ENCODE data around the gene FCSK. TPM values are rescaled to one million over a fixed set of nuclear protein-coding genes. Genes with fewer than 3 reads are reported as not detected.

Gene FCSK
- total RNA-seq, 1 donor from 2014 or later = 16.1 TPM

DNA sequence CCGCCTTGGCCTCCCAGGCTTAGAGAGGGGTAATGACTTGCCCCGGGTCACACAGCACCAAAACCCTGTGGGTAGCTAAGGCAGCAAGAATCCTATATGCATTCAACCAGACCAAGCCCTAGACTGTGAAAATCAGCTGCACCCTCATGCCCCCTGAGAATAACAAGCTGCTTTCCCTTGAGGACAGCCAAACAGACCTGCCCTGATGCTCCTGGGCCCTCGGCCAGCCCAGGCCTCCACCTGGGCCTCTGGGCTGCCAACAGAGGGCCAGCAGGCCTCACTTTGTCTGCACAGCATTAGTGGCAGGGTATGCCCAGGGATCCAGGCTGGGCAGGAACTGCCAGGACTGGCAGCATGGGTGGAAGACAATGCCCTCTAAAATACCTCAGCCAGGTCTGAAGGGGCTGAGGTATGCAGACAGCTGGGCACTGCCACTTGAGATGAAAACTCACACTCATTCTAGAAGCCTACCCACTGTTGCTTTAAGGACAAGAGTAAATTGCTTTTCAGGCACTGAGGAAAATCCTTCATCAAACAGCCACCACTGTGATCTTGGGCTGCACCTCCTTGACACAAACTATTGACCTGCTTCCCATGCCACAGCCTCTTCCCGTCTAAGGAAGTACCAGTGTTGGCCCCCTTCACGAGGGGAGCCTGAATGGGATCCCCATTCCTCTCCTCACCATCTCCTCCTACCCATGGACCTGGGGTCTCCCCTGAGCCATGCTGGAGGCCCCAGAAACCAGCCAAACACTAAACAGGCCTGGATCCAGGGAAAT is 24.3 kb upstream of the FCSK start:
- TF ChIP-seq, protein P1, sequence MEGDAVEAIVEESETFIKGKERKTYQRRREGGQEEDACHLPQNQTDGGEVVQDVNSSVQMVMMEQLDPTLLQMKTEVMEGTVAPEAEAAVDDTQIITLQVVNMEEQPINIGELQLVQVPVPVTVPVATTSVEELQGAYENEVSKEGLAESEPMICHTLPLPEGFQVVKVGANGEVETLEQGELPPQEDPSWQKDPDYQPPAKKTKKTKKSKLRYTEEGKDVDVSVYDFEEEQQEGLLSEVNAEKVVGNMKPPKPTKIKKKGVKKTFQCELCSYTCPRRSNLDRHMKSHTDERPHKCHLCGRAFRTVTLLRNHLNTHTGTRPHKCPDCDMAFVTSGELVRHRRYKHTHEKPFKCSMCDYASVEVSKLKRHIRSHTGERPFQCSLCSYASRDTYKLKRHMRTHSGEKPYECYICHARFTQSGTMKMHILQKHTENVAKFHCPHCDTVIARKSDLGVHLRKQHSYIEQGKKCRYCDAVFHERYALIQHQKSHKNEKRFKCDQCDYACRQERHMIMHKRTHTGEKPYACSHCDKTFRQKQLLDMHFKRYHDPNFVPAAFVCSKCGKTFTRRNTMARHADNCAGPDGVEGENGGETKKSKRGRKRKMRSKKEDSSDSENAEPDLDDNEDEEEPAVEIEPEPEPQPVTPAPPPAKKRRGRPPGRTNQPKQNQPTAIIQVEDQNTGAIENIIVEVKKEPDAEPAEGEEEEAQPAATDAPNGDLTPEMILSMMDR (IDR thresholded peaks at IDR 0.05; ENCODE audit: insufficient read depth, low read length, severe bottlenecking) = no peak
- Histone ChIP-seq H3K4me3 (ENCODE audit: low read depth, low read length) (no peak overlapping the region), H3K27me3 (ENCODE audit: control insufficient read depth, insufficient read depth, low read length) (no peaks in the 10 kb centered on the region), H3K36me3 (ENCODE audit: control insufficient read depth, insufficient read depth, low read length) (no peaks in the 10 kb centered on the region)
- FAIRE-seq = no peak
- DNase-seq (ENCODE audit: low read depth) = no peak

GRCh38 chr16:70430667-70431536 is 23.5 kb upstream of the FCSK start:
- DNase-seq (ENCODE audit: low read depth) (peak; percentile 29), FAIRE-seq (no peak)
- no peak overlapping the region for H3K4me3 ChIP-seq (ENCODE audit: low read depth, low read length)
- H3K36me3 ChIP-seq (ENCODE audit: control insufficient read depth, insufficient read depth, low read length) = no peaks in the 10 kb centered on the region
- no peaks in the 10 kb centered on the region for H3K27me3 ChIP-seq (ENCODE audit: control insufficient read depth, insufficient read depth, low read length)
- TF ChIP-seq, protein P1 (IDR thresholded peaks at IDR 0.05; ENCODE audit: insufficient read depth, low read length, severe bottlenecking) = no peak

GRCh38 chr16:70432356-70432722 is 22.1 kb upstream of the FCSK start:
- DNase-seq (ENCODE audit: low read depth) = no peak
- no peak for FAIRE-seq
- no peaks in the 10 kb centered on the region for H3K27me3 ChIP-seq (ENCODE audit: control insufficient read depth, insufficient read depth, low read length)
- H3K36me3 ChIP-seq (ENCODE audit: control insufficient read depth, insufficient read depth, low read length) = no peaks in the 10 kb centered on the region
- TF ChIP-seq, protein P1 (IDR thresholded peaks at IDR 0.05; ENCODE audit: insufficient read depth, low read length, severe bottlenecking) = no peak
- no peak overlapping the region for H3K4me3 ChIP-seq (ENCODE audit: low read depth, low read length)

GRCh38 chr16:70432723-70433457 is 21.5 kb upstream of the FCSK start:
- FAIRE-seq (no peak), DNase-seq (ENCODE audit: low read depth) (no peak)
- TF ChIP-seq, protein P1 (IDR thresholded peaks at IDR 0.05; ENCODE audit: insufficient read depth, low read length, severe bottlenecking) = no peak
- Histone ChIP-seq H3K4me3 (ENCODE audit: low read depth, low read length) (no peak overlapping the region), H3K27me3 (ENCODE audit: control insufficient read depth, insufficient read depth, low read length) (no peaks in the 10 kb centered on the region), H3K36me3 (ENCODE audit: control insufficient read depth, insufficient read depth, low read length) (no peaks in the 10 kb centered on the region)

DNA sequence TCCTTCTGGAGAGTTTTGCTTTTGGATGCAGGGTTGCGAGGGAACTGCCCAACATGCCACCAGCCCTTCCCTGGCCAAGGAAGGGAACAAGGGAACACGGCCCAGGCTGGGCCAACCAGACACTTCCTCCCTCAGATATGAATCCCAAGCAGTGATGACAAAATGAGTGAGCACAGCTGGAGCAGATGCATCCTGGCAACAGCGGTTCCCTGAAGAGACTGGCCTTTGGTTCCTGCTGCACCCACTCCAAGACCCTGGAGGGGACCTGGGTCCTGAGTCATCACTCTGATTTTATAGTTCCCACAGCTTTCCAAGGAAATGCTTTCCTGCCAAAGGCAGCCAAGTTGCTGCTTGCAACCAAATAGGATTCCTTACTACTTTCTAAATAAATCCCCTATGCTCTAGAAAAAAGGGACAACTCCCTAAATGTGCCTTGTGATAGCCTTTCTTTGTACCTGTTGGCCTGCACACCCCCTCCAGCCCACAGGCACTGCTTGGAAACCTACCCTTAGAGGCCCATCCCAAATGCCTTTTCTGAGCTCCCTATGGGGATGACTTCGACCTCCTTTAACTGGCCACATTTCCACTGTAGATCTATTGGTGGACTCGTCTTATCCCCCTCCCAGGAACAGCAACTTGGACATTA is 20.8 kb upstream of the FCSK start:
- Histone ChIP-seq H3K4me3 (ENCODE audit: low read depth, low read length) (no peak overlapping the region), H3K36me3 (ENCODE audit: control insufficient read depth, insufficient read depth, low read length) (no peaks in the 10 kb centered on the region), H3K27me3 (ENCODE audit: control insufficient read depth, insufficient read depth, low read length) (no peaks in the 10 kb centered on the region)
- no peak for DNase-seq (ENCODE audit: low read depth)
- no peak for FAIRE-seq
- TF ChIP-seq, protein P1 (IDR thresholded peaks at IDR 0.05; ENCODE audit: insufficient read depth, low read length, severe bottlenecking) = no peak

All from bronchial epithelial cell (primary cell).